Duodenal mucosa (tissue), 2 donors: ENCODE data around the gene UBXN7.

ENCODE experiments used
- H3K27ac ChIP-seq: one replicate; pipeline ENCODE4 v1.7.0; 2013; ENCODE audit warnings: low read depth, low read length
- H3K27me3 ChIP-seq, 2 donors: one replicate each; pipeline ENCODE4 v1.7.0; 2013; ENCODE audit warnings: low read length in 2 of 2, control low read depth in 1 of 2; ENCODE audit not compliant: insufficient read depth in 2 of 2, control insufficient read depth in 1 of 2
- H3K36me3 ChIP-seq, 2 donors: one replicate each; pipeline ENCODE4 v1.7.0; 2013; ENCODE audit warnings: low read length in 2 of 2, control low read depth in 1 of 2; ENCODE audit not compliant: insufficient read depth in 2 of 2, control insufficient read depth in 1 of 2
- H3K4me1 ChIP-seq, 2 donors: one replicate each; pipeline ENCODE4 v1.7.0; 2013; ENCODE audit warnings: low read length in 2 of 2, control low read depth in 1 of 2; ENCODE audit not compliant: insufficient read depth in 2 of 2, control insufficient read depth in 1 of 2
- H3K4me3 ChIP-seq, 2 donors: one replicate each; pipeline ENCODE4 v1.7.0; 2013; ENCODE audit warnings: low read length in 2 of 2, low read depth in 1 of 2
- H3K9ac ChIP-seq, 2 donors: one replicate each; pipeline ENCODE4 v1.7.0; 2013; ENCODE audit warnings: low read length in 2 of 2, low read depth in 1 of 2
- H3K9me3 ChIP-seq, 2 donors: one replicate each; pipeline ENCODE4 v1.7.0; 2013; ENCODE audit warnings: low read length in 2 of 2, control low read depth in 1 of 2; ENCODE audit not compliant: control insufficient read depth in 1 of 2

Gene UBXN7

GRCh38 chr3:196298521-196298920 is 133.7 kb downstream of the UBXN7 start:
- Histone ChIP-seq H3K27ac (no peak overlapping the region), H3K4me3 (no peak overlapping the region), H3K9ac (no peak overlapping the region), H3K36me3 (no peaks in the 10 kb centered on the region), H3K4me1 (no peaks in the 10 kb centered on the region), H3K27me3 (no peaks in the 10 kb centered on the region), H3K9me3 (no peaks in the 10 kb centered on the region)
